Fibroblast of pulmonary artery (primary cell): ENCODE measurements around the gene PRSS2.

ENCODE experiments used
- DNase-seq: peaks from one replicate; pipeline ENCODE4 v3.0.0-alpha.2; 2010; ENCODE audit warnings: low read depth
- H3K4me3 ChIP-seq: replicated peaks from 2 replicates; pipeline ENCODE4 v1.5.1; 2011; ENCODE audit warnings: low read depth, mild to moderate bottlenecking, control low read depth, low read length, moderate library complexity
- TF ChIP-seq, protein P1 (sequence below): IDR thresholded peaks from 2 replicates; pipeline ENCODE4 v1.5.1; 2011; ENCODE audit warnings: mild to moderate bottlenecking, control low read depth, low read length, inconsistent platforms; ENCODE audit errors: missing control alignments

The PRSS2 gene

GRCh38 chr7:142800088-142800487 is 29.3 kb downstream of the PRSS2 start:
- TF ChIP-seq, protein P1, sequence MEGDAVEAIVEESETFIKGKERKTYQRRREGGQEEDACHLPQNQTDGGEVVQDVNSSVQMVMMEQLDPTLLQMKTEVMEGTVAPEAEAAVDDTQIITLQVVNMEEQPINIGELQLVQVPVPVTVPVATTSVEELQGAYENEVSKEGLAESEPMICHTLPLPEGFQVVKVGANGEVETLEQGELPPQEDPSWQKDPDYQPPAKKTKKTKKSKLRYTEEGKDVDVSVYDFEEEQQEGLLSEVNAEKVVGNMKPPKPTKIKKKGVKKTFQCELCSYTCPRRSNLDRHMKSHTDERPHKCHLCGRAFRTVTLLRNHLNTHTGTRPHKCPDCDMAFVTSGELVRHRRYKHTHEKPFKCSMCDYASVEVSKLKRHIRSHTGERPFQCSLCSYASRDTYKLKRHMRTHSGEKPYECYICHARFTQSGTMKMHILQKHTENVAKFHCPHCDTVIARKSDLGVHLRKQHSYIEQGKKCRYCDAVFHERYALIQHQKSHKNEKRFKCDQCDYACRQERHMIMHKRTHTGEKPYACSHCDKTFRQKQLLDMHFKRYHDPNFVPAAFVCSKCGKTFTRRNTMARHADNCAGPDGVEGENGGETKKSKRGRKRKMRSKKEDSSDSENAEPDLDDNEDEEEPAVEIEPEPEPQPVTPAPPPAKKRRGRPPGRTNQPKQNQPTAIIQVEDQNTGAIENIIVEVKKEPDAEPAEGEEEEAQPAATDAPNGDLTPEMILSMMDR, result no peak
- no peak for DNase-seq
- no peak overlapping the region for H3K4me3 ChIP-seq

DNA sequence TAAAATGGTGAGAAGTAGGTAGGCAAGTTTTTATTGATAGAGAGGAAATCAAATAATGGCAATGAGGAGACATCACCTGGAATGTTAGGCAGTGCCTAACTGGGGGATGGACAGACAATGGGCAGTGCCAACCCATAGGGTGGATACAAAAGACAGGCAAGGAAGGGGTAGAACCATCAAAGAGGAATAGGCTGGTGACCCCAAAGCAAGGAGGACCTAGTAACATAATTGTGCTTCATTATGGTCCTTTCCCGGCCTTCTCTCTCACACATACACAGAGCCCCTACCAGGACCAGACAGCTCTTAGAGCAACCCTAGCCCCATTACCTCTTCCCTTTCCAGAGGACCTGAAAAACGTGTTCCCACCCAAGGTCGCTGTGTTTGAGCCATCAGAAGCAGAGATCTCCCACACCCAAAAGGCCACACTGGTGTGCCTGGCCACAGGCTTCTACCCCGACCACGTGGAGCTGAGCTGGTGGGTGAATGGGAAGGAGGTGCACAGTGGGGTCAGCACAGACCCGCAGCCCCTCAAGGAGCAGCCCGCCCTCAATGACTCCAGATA is 30.0 kb downstream of the PRSS2 start:
- no peak for DNase-seq
- no peak overlapping the region for H3K4me3 ChIP-seq
- TF ChIP-seq, protein P1, result no peak

DNA sequence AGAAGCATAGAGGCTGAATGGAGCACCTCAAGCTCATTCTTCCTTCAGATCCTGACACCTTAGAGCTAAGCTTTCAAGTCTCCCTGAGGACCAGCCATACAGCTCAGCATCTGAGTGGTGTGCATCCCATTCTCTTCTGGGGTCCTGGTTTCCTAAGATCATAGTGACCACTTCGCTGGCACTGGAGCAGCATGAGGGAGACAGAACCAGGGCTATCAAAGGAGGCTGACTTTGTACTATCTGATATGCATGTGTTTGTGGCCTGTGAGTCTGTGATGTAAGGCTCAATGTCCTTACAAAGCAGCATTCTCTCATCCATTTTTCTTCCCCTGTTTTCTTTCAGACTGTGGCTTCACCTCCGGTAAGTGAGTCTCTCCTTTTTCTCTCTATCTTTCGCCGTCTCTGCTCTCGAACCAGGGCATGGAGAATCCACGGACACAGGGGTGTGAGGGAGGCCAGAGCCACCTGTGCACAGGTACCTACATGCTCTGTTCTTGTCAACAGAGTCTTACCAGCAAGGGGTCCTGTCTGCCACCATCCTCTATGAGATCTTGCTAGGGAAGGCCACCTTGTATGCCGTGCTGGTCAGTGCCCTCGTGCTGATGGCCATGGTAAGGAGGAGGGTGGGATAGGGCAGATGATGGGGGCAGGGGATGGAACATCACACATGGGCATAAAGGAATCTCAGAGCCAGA is 31.0 kb downstream of the PRSS2 start:
- no peak overlapping the region for H3K4me3 ChIP-seq
- DNase-seq, result no peak
- TF ChIP-seq, protein P1, result no peak

- TF ChIP-seq, protein P1, result no peak
- DNase-seq, result no peak
- no peak overlapping the region for H3K4me3 ChIP-seq
Observed at GRCh38 chr7:142802301-142802700, 31.5 kb downstream of the PRSS2 start.

DNA sequence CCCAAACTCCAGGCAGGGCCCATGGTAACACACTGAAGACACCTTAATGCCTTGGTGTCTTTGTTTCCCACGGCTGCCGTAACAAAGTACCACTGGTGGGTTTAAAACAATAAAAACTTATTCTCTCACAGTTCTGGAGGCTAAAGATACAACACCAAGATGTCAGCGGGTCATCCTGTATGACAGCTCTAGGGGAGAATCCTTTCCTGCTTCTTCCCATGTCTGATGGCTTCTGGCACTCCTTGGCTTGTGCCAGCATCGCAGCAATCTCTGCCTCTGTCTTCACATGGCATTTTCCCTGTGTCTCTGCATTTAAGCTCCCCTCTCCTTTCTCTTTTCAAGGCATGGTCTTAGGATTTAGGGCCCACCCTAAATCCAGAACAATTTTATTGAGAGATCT is 33.1 kb downstream of the PRSS2 start:
- H3K4me3 ChIP-seq, result no peak overlapping the region
- TF ChIP-seq, protein P1, result no peak
- no peak for DNase-seq

GRCh38 chr7:142804728-142805207 is 34.0 kb downstream of the PRSS2 start:
- no peak overlapping the region for H3K4me3 ChIP-seq
- TF ChIP-seq, protein P1, result no peak
- DNase-seq, result no peak

DNA sequence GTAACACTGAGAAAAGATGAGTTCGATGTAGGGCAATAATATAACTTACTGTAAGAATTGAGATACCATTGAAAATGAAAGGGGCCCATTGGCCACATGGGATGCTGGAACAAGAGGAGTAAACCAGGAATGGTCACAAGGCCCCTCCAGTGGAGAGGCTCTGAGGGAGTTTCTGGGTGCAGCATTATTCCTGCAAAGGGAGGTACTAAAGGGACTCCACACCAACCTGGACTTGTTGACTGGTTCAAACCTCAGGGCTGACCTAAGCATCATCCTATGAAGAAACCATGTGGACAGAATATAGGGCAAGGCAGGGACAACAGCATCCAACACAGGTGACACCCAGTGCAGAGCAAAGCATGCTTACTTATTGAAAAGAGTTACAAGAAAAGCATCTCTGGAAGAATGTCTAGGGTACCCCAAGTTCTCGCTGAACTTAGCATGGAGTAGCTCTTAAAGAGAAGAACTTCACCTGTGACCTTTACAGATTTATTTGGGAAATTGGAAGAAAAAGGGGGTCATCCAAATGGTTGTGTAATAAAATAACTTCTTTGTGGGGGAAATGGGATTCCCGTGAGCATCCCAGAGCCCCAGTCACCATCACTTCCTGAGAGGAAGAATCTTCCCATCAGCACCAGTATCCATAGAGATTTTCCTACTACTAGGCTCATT is 34.7 kb downstream of the PRSS2 start:
- TF ChIP-seq, protein P1, result no peak
- DNase-seq, result no peak
- H3K4me3 ChIP-seq, result no peak overlapping the region
